Retina (tissue), 1 donor: ENCODE measurements around the gene FSCB.
A peak's percentile ranks its signal among the peaks of the same experiment; 100 is the strongest.
"Not testable (repeated sequence)": the region's sequence is repeated elsewhere in the genome, so short reads cannot be mapped to it uniquely, and the experiment has no call there.

ENCODE experiments used
- DNase-seq: peaks from one replicate; pipeline ENCODE4 v3.0.0-alpha.2; 2016

FSCB gene, protein sequence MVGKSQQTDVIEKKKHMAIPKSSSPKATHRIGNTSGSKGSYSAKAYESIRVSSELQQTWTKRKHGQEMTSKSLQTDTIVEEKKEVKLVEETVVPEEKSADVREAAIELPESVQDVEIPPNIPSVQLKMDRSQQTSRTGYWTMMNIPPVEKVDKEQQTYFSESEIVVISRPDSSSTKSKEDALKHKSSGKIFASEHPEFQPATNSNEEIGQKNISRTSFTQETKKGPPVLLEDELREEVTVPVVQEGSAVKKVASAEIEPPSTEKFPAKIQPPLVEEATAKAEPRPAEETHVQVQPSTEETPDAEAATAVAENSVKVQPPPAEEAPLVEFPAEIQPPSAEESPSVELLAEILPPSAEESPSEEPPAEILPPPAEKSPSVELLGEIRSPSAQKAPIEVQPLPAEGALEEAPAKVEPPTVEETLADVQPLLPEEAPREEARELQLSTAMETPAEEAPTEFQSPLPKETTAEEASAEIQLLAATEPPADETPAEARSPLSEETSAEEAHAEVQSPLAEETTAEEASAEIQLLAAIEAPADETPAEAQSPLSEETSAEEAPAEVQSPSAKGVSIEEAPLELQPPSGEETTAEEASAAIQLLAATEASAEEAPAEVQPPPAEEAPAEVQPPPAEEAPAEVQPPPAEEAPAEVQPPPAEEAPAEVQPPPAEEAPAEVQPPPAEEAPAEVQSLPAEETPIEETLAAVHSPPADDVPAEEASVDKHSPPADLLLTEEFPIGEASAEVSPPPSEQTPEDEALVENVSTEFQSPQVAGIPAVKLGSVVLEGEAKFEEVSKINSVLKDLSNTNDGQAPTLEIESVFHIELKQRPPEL

DNA sequence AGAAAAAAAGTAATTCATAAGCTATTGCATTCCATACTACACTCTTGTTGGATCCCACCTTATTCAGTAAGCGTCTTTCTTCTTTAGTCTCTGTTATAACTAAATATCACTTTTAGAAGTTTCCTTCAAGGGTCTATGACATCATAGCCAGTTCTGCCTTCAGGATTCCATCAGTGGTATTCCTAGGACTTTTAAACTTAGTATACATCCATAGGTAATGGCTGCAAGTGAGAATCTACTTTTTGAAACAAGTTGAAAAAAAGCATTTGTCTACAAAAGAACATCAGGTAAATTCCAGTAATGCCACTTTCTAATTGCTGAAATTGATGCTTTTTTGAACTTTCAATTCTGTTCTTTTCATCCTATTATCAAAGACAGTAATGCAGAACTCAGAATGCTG, at the start of gene FSCB:
FSCB (minus strand) TSS at position 101 of the 400 bp plus-strand sequence. CDS start 296 bp downstream, outside the sequence.
- no peak for DNase-seq

DNA sequence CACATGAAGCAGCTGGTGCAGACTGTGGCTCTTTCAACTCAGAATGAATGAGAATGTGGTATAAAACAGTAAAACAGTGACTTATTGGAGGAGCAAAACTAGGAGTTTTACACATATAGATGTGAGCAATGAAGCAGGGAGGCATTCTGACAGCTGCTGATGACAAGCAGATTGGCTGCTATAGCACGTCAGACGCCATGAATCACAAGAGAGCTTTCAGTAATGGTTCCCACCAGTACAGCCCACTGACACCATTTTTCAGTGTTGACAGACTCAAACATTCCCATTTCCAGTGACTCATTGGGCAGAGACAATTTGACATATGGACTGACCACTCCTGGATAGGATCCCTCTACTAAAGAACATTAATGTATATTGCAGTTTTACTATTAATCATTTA, 24.6 kb upstream of the FSCB start:
- no peak for DNase-seq

DNA sequence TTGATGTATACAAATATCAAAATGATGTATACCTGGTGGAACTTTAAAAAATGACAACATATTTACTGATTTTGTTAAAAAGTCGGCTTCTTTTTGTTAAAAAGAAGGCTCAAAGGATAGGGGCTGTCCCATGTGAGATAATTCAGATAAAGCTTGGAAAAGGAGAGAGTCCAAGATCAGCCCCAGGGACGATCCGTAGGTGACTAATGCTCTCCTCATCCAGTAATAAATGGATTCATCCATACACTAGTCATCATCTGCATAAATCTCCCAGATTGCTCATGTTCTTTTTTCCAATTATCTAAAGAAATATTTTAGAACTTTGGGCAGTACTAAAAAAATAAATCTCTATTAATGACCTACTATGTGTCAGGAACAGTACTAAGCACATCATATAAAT, 23.4 kb upstream of the FSCB start:
- no peak for DNase-seq

DNA sequence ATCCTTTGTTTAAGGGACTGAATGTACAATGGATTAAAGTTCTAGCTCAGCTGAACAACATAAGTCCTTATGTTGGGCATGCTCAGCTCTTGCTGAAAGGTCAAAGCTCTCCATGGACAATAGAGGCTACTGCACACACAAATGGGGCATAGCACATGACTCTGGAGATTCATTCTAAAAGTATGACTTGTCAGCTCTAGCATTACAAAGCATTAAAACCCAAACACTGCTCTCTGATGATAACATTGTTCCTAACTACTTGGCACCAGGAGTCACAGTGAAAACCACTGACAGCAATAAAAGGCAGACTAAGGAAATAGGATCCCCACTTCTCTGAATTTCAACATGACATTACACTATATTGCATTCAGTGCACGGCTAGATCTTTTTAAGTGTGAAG, 21.9 kb upstream of the FSCB start:
- peak; percentile 17 for DNase-seq

DNA sequence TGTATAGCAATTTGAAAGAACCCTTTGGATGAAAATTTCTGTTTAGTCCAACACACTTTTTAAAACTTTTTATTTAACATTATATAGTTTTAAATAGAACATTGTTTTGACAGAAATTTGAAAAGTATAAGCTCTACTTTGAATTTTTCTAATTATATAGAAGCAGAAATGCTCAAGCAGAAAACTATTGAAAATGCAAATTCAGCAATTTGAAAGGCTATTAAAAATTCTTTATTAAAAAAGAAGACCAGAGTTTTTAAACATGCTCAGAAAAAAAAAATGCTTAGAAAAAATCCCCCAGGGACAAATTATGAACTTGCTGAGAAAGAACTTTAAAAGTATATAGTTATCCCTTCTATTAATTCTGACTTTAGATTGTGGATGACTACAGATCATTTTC, 21.1 kb upstream of the FSCB start:
- no peak for DNase-seq

DNA sequence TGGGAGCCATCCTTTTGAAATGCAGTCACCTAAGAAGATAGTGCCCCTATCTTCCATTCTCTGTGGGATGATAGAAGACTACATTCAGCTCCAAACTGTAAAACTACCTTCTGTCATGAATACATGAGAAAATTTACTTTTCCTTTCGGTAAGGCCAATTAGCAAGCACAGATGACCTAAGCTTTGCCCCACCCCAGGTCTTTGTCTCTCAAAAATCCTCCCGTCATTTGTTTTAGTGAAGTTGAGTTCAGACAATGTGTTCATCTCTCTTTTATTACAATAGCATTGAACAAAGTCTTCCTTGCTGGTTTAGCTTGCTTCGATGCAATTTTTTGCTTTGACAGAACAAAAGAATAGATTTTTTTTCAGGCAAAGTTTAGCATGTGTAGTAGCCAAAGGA, 18.2 kb upstream of the FSCB start:
- DNase-seq: no peak

DNA sequence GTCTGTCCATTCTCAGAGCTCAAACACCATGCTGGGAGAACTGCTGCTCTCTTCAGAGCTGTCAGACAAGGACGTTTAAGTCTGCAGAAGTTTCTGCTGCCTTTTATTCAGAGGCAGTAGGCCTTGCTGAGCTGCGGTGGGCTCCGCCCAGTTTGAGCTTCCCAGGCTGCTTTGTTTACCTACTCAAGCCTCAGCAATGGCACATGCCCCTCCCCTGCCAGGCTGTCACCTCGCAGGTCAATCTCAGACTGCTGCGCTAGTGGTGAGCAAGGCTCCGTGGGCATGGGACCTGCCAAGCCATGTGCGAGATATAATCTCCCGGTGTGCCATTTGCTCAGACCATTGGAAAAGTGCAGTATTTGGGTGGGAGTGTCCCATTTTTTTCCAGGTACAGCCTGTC, 8.6 kb upstream of the FSCB start:
- not testable (repeated sequence) for DNase-seq

DNA sequence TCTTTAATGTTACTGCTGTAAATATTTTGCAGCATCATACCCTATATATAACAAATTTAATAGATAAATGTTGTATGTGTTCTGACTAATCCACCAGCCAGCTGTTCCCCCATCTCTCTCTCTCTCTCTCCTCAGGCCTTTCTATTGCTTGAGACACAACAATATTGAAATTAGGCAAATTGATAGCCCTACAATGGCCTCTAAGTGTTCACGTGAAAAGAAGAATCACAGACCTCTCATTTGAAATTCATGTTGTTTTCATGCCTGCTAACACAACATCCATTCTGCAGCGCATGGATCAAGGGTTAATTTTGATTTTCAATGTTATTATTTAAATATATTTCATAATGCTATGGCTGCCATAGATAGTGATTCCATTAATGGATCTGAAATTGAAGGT, 1.8 kb upstream of the FSCB start:
- no peak for DNase-seq

DNA sequence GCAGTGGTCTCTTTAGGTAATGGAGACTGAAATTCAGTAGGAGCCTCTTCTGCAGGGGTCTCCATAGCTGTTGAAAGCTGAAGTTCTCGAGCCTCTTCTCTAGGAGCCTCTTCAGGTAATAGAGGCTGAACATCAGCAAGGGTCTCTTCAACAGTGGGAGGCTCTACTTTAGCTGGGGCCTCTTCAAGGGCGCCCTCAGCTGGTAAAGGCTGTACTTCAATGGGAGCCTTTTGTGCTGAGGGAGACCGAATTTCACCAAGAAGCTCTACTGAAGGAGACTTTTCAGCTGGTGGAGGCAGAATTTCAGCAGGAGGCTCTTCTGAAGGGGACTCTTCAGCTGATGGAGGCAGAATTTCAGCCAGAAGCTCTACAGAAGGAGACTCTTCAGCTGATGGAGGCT, 1.5 kb downstream of the FSCB start:
- no peak for DNase-seq

DNA sequence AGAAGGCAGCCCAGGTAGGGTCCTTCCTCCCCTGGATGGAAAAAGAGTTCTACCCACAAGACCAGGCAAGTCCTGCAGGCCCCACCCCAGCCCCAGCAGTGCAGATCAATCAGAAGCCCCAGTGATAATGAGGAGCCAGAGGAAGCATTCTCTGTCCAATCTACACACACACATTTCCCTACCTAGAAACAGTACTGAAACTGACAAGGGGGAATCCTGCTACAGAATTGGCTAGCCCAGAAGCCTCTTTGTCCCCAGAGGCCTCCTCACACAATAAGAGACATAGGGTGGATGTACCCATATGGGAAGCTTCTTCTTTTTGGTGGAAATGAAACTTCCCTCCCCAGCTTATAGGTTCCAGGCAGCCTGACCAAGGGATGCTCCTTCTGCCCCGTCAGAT, 9.9 kb downstream of the FSCB start:
- DNase-seq: no peak

DNA sequence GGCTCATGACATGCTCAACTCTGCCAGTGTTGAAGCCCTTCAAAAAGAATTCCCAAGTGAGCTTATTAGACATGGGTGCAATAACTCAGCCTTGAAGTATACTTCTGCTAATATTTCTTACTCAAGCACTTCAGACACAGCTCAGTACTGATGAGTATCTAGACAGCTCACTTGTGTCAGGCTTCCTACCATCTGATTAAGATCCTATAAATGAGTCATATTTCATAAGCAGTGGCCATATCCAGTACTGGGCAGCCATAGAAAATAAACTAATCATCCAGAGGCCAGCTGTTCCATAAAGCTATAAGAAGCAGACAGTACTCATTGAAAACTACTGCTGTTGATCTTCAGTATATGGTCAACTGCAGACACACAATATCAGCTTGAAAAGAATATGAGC, 12.9 kb downstream of the FSCB start:
- no peak for DNase-seq

DNA sequence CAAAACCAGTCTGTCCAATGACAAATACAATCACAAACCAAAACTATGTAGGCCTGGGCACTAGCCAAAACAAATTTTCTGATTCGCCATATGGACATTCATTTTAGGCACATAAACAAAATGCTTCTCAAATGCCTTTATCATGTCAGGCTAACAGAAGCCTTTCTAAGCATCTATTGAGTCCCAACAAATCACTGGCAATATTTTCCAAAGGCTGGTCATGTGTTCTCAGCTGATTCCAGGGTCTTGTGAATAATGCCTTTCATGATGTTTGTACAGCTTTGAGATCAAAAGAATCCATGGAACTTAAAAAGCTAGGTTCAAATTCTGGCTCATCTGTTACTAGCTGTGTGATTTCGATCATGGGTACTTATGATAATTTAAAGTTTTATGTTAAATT, 16.1 kb downstream of the FSCB start:
- no peak for DNase-seq

DNA sequence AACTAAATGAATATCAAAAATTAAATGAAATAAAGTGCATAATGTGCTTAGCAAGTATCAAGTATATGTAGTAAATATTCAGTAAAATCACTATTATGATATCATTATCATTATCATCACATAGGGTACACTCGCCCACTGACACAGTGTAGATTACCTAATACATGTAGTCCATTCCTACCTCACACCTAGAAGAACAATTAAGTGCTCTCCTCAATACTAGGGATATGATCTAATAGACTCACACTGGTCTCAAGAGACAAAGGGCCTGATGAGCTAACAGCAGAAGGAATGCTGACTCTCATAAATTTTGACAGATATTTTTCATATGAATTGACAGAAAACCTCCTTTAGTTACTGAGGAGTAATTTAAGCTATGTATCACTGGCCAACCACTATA, 29.1 kb downstream of the FSCB start:
- no peak for DNase-seq

DNA sequence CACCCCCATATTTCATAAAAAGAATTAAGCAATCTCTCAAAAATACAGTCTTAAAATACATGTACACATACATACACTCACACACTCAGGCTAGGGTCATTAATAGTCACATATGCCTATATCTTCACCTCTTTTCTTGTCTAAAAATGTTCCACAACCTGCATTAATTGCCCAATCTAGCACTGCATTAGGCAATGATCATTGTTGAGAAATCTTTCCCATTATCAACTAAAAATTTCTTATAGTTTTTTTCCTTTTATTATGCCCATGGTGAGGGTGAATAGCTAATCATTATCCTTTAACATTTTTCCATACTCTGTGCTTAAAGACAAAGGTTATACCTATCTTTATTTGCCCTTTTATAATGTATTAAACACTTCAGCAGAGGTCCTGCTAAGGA, 38.3 kb downstream of the FSCB start:
- no peak for DNase-seq

DNA sequence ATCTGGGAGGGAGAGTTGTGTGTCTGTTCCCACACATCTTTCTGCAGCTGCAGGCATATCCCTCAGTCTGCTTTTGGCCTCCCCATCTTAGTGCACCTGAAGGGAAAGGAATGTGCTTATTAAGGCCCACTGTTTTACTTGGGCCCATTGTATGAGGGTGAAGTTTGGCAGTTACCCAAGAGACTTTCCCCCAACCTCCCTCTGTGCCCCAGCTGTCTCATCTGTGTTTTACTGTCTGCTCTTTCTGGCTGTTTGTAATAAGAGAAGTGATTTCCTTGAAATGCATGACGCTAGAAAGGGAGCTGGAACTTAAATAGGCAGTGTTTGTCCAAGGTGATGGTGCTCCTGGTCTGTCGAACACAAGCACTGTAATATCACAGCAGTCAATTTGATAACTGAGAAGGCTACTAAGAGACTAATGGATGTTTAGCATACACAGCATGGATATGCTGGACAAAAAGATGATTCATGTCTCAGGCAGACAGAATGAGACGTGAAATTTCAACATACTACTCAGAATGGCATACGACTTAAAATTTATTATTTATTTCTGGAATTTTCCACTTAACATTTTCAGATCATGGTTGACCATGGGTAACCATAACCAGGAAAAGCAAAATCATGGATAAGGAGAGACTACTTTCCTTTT, 43.6 kb downstream of the FSCB start:
- no peak for DNase-seq

DNA sequence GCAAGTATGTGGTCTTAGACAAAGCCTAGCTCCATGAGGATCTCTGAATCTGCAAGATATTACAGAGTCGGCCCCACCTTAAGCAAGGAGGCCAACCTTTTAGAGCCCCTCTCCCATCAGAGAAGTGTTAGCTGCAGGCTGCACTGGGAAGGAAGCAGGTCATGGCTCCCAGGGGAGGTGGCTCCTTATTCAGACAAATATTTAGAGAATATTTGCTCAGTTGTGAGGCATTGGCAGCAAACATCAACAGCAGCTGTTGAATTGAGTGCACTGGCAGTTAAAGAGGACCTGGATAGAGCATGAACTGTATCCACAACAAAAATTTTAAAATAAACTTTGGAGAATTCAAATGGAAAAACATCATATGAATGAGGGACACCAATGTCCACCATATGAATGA, 44.7 kb downstream of the FSCB start:
- no peak for DNase-seq

DNA sequence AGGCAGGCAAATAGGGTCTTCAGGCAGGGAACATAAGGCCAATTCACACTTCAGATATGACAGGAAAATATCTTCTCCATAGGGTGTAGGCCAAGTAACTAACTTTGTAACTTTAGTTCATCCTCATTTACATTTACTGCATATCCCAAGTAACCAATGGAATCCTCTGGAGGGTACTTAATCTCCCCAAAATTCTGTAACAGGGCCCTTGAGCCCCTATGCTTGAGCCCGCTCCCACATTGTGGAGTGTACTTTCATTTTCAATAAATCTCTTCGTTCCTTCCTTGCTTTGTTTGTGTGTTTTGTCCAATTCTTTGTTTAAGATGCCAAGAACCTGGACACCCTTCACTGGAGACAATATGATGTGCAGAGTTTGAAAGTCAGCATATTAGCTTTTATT, 45.3 kb downstream of the FSCB start:
- DNase-seq: no peak
